GM21390 (cell line): ENCODE measurements around the gene SVEP1.
"Not testable (repeated sequence)": the region's sequence is repeated elsewhere in the genome, so short reads cannot be mapped to it uniquely, and the experiment has no call there.

Source experiments
- ATAC-seq: cut with Tn5 transposase; IDR thresholded peaks from one replicate; pipeline ENCODE4 v1.9.1; 2021; ENCODE audit not compliant: unreplicated experiment

SVEP1 gene

DNA sequence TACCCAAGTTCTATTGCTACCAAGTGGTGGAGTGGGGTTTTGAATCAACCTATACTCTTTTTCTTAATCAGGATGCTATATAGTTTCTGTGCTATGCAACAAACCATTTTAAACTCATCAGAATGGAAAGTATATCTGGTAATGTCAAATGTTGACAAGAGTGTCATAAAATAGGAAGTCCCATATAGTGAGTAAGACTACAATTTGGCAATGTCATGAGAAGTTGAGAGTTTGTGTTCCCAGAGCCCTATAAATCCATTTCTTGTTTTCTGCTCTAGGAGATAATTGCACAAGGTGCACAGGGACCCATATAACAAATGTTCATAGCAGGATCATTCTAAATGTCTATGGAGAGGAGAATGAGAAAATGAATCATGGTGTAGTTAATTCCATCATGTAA lies 132.1 kb downstream of the SVEP1 start:
- ATAC-seq = no peak

GRCh38 chr9:110446171-110446570 lies 133.4 kb downstream of the SVEP1 start:
- ATAC-seq = no peak

DNA sequence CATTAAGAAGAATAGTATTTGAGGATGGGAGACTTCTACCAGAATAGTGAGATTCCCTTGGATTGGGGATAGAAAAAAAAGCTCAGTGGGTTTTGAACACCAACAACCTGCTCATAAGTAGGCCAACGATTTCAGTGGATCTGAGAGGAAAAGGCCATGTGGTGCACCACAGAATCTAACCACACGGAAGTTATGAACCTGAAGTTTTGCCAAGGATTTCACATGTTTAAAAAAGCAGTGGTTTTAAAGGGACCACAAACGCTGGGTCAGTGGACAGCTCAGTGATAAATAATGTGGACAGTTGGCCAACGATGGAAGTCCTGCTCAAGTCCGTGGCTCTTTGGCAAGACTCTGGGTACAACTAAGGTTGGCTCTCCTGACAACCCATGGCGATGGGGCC lies 134.6 kb downstream of the SVEP1 start:
- no peak for ATAC-seq

DNA sequence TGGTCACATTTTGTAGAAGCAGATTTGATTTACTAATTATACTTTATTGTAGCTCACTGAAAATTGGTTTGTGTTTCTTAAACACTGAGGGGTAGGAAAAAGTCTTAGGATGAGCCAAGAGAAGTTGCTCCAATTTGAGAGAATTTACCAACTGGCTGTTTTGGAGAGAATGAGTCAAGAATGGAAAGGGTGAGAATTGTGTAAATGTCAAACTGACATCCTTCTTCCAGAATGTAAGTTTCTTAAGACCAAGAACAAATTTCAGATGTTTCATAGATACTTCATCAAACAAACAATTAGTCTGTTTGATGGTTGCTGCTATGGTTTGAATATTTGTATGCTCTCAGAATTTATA lies 135.7 kb downstream of the SVEP1 start:
- ATAC-seq = no peak

DNA sequence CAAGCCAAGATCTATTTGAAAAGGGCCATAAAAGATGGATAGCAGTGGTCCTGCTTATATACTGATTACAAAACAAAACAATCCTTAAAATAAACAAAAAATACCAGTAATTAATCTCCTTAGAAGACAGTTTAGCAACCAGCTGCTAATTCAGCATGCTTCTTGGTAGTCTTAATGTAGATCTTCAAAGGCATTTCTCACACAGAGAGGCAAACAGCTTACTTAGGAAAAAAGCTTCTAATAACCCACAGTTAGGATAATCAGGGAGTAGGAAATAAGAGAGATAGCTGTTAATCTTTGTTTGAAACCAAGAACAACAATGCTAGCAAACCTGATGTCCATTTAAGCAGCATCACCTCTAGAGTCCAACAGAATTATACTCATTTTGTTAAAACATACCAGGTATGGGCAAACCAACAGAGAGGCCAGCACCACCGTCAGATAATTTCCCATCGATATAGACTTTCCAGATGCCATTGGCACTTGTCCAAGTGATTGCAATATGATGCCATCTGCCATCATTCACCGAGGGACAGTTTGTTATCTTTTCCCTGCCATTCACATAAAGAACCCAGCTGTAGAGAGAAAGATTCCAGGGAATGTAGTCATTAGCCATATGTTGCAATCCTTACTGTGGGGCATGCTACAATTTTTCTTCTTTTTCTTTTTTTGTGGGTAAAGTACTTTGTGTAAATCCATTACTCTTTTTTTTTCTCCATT lies 136.2 kb downstream of the SVEP1 start:
- ATAC-seq = no peak

DNA sequence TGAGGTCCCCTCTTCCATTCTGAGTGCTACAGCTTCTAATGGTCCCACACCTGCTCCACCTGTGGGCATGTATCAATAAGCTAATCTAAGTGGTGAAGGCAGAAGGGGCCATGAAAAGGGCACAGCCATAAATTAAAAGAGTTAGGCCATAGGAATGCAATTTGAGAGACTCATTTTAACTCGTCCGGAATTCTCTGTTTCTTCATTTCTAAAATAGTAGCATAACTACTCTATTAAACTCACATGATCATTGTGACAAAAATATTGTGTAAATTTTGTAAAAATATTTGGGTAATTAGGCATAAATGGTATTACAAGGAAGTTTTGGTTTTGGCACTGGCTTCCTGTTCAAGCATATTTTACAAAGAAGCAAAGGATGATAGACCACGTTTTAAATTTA lies 138.7 kb downstream of the SVEP1 start:
- no peak for ATAC-seq

- ATAC-seq = no peak
These were observed 139.4 kb downstream of the SVEP1 start for GRCh38 chr9:110440172-110440571.

DNA sequence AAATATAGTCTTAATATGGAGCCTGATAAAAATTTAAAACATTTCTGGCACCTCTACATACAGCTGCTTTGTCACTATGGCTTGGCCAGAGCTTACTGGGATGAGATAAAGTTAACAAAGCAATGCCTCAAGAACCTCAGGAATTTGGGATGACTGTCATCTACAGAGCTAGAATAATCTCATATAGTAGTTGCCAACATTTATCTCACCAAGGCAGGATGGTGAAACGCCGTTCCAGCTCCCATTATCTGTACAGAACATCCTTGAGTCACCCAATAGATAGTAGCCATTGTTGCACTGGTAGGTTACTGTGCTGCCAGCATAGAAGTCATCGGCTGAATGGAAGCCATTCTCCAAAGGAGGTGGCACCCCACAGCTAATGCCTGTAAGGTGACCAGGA lies 147.3 kb downstream of the SVEP1 start:
- ATAC-seq = no peak

- ATAC-seq = no peak
These were observed 150.1 kb downstream of the SVEP1 start for GRCh38 chr9:110429453-110429852.

DNA sequence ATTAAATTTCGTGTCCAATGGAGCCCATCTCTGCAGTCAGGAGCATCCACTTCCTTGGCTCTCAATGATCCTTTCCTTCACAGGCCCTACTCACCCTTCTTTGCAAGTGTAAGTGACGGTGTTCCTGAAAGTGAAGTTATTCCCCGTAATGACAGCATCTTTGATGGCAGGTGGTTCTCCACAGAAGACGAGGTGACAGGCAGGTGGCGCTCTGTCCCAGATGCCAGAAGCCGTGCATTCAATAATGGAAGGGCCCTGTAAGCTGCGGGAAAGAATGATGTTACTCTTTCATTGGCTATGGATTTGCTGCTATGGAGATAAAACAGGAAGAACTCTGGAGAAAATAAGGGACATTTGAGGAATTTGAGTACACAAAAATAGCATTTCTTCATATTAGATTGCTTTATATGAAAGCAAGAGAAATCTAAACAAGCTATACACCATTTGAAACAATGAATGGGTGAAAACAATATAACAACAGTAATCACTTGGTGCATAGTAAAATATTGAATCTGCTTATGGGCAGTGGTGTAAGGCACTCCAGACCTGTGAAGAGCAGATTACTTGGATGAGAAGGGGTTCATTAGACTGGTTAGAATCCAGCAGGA lies 151.9 kb downstream of the SVEP1 start:
- ATAC-seq = no peak

GRCh38 chr9:110426052-110426709 lies 153.4 kb downstream of the SVEP1 start:
- ATAC-seq = no peak

DNA sequence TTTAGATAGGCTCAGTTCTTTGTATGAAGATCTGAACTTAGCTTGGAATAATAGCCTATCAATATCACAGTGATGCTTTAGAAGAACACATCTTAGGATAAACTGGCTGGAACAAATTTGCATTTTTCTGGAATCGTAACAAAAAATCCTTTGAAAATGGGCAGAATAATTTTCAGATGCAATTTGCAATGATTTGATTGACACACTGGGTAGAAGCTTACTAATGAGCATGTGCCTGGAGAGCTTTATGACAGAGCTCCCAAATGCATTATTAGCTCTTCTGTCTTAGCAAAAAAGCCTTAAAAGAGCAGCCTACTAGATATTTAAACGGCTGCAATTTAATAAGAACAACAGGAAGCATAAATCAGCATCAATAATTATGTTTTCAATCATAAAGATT lies 165.1 kb downstream of the SVEP1 start:
- ATAC-seq = no peak

- ATAC-seq = no peak
These were observed 168.6 kb downstream of the SVEP1 start for GRCh38 chr9:110410961-110411360.

DNA sequence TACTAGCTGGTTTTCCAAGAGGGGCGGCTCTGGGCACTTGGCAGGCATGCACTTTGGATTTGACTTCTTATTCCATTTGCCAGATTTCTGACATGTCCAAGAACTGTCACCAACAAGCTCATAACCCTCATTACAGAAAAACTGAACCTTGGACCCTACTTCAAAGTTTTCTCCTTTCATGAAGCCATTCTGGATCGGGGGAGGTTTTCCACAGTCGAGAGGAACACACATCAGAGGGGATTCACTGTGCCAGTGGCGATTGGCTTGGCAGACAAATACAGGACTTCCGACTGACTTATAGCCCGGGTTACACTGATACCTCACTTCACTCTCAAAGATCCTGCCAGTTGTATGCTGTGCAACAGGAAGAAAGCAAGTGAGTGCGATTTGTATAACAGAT lies 170.9 kb downstream of the SVEP1 start:
- ATAC-seq = no peak

DNA sequence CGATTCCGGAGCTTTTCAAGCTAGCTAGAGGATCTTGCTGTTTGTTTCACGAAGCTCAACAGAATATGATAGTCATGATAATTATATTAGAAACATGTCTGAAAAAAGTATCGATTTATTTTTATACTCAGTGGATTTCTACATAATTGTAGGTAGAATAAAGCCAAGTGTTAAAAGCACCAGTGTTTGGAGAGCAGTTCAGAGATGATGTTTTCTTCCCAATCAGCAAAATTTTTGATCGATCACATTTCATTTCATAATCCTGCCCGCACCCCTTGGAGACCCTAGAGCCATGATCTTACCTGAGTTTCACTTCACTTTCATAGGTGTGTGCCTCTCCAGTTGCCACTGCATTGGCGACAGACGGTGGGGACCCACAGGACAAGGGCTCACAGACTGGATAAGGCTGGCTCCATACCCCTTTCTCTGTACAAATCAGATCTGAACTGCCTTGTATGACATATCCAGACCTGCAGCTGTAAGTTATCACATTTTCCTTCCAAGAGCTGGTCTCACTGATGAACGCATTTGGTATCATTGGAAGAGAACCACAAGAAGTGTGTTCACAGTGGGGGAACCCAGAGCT lies 173.6 kb downstream of the SVEP1 start:
- no peak for ATAC-seq

GRCh38 chr9:110404473-110404872 lies 175.1 kb downstream of the SVEP1 start:
- ATAC-seq = no peak

- ATAC-seq = no peak
These were observed 179.6 kb downstream of the SVEP1 start for GRCh38 chr9:110399983-110400382.

- not testable (repeated sequence) for ATAC-seq
These were observed 180.5 kb downstream of the SVEP1 start for GRCh38 chr9:110398992-110399391.

DNA sequence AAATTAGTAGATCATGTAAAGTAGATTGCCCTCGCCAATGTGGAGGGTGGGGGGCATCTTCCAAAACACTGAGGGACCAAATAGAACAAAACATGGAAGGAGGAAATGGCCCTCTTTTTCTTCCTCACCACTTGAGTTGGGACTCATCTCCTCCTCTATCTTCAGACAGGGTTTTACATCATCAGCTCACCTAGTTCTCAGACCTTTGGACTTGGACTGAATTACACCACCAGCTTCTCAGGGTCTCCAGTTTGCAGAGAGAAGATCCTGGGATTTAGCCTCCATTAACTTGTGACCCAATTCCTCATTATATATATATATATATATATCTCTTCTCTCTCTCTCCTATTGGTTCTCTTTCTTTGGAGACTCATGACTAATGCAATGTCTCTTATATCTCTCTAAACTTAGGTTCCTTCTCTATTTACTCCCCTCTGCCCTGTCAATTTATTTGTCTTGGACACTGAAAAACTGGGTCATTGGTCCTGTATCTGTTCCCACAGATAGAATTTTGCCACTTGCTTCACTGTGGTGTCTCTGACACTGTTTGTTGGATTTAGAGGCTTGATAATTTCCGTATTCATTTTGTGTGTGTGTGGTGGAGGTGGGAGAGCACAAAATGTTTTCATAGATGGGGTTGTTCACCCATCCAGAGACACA lies 187.6 kb downstream of the SVEP1 start:
- no peak for ATAC-seq

DNA sequence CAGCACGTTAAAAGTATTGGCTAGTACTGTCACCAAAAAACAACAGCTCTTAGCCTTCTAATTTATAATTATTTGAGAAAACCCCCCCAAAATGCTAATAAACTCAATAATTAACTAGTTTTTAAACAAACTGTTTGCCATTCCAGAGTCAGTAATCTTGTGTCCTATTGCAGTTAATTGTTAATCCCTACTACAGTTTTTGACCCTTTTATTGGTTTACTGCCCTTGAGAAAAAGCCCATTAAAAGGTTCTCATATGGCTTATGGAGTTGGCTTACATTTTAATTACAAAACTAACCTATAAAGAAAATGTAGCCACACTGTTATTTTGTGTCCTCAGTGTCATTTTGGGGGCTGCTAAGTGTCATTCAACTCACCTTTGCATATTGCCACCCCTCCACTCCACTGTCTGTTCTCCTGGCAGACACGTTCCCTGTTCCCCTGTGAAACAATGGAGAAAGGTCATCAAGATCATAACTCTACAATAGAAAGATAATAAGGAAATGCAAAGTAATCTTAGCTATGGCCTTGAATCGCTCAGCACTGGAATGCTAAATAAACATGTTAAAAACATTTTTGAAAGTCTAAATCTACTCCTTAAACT lies 190.3 kb downstream of the SVEP1 start:
- ATAC-seq = no peak

DNA sequence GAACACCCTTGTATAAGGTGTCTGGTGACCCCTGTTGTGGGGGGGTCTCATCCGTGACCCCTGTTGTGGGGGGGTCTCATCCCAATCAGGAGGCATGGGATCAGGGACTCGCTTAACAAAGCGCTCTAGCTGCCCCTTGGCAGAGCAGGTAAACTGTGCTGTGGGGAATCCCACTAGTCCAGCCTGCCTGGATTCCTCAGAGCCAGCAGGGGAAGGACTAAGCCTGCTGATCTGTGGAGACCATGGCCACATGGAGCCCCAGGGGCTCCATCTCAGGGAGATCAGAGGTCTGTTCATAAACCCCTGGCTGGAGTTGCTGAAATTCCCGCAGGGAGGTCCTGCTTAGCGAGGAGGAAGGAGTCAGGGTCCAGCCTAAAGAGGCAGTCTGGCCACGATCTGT lies 196.1 kb downstream of the SVEP1 start:
- no peak for ATAC-seq
